ENCODE measurements around the gene HPCAL1. TPM values are rescaled to one million over a fixed set of nuclear protein-coding genes. Genes with fewer than 3 reads are reported as not detected.

HPCAL1 gene
- total and polyA plus RNA-seq, 2 experiments from 2014 or later: 8.3 to 25.4 TPM

- TF ChIP-seq POLR2AphosphoS5 (IDR thresholded peaks at IDR 0.05; ENCODE audit: low read depth) (no peak), ZNF331 (CRISPR knock-in tag; IDR thresholded peaks at IDR 0.05; ENCODE audit: low read depth) (no peak), JUNB (IDR thresholded peaks at IDR 0.05; ENCODE audit: unreplicated experiment) (no peak), ZNF462 (CRISPR knock-in tag; IDR thresholded peaks at IDR 0.05) (no peak)
Observed at GRCh38 chr2:10340593-10340975, 37.9 kb downstream of the HPCAL1 start (continued).

- Mint-ChIP-seq H3K4me1 (peaks cover 6% of the 10 kb centered on the region; the same call in 2 of the 3 replicates), H3K27me3 (ENCODE audit: insufficient read depth, low read depth, poor library complexity) (peaks cover 6% of the 10 kb centered on the region), H3K9me3 (no peaks in the 10 kb centered on the region), H3K36me3 (ENCODE audit: low read depth) (no peaks in the 10 kb centered on the region), H3K27ac (no peak overlapping the region), H3K4me3 (no peak overlapping the region)
- H2AFZ ChIP-seq: no peak overlapping the region
- no peak for DNase-seq (ENCODE audit: low spot score)
- H3K36me3 ChIP-seq (ENCODE audit: insufficient read depth): no peaks in the 10 kb centered on the region
- no peaks in the 10 kb centered on the region for H3K79me2 ChIP-seq (replicated peaks; ENCODE audit: insufficient read depth)
- ATAC-seq: no peak
- H3K4me1 ChIP-seq (ENCODE audit: insufficient read depth): no peaks in the 10 kb centered on the region
- no peaks in the 10 kb centered on the region for H3F3A ChIP-seq (replicated peaks; ENCODE audit: low read depth)
- no peaks in the 10 kb centered on the region for H3K27me3 ChIP-seq (ENCODE audit: insufficient read depth)
- no peaks in the 10 kb centered on the region for H4K20me1 ChIP-seq (replicated peaks; ENCODE audit: insufficient read depth)
- no peaks in the 10 kb centered on the region for H3K9me2 ChIP-seq (ENCODE audit: insufficient read depth)
- H3K4me3 ChIP-seq: no peak overlapping the region
- H3K4me2 ChIP-seq: no peak overlapping the region
- no peak overlapping the region for H3K27ac ChIP-seq (ENCODE audit: low read depth)
- TF ChIP-seq ETS1 (IDR thresholded peaks at IDR 0.05) (no peak), POLR2AphosphoS5 (IDR thresholded peaks at IDR 0.05; ENCODE audit: low read depth) (no peak), CTCF (conservative IDR thresholded peaks at IDR 0.05; ENCODE audit: low read depth in 2 of 2) (no peak), EZH2phosphoT487 (IDR thresholded peaks at IDR 0.05; ENCODE audit: unreplicated experiment) (no peak), EZH2 (IDR thresholded peaks at IDR 0.05; ENCODE audit: low read depth, unreplicated experiment) (no peak), CREB1 (CRISPR knock-in tag; IDR thresholded peaks at IDR 0.05; ENCODE audit: low read depth) (no peak), JUNB (IDR thresholded peaks at IDR 0.05; ENCODE audit: unreplicated experiment) (no peak)
Observed at GRCh38 chr2:10341193-10341592, 38.5 kb downstream of the HPCAL1 start.

Measured in GM23338 (cell line).